ENCODE data around the gene DCLRE1B. TPM values are rescaled to one million over a fixed set of nuclear protein-coding genes. Genes with fewer than 3 reads are reported as not detected.
A peak's percentile ranks its signal among the peaks of the same experiment; 100 is the strongest.

DCLRE1B gene
- total and polyA plus RNA-seq, 9 of the 15 experiments (the other 6 are each of a cell fraction or from before 2014, with no cell fraction given) = 10.6 to 28.8 (median 17.2) TPM

DNA sequence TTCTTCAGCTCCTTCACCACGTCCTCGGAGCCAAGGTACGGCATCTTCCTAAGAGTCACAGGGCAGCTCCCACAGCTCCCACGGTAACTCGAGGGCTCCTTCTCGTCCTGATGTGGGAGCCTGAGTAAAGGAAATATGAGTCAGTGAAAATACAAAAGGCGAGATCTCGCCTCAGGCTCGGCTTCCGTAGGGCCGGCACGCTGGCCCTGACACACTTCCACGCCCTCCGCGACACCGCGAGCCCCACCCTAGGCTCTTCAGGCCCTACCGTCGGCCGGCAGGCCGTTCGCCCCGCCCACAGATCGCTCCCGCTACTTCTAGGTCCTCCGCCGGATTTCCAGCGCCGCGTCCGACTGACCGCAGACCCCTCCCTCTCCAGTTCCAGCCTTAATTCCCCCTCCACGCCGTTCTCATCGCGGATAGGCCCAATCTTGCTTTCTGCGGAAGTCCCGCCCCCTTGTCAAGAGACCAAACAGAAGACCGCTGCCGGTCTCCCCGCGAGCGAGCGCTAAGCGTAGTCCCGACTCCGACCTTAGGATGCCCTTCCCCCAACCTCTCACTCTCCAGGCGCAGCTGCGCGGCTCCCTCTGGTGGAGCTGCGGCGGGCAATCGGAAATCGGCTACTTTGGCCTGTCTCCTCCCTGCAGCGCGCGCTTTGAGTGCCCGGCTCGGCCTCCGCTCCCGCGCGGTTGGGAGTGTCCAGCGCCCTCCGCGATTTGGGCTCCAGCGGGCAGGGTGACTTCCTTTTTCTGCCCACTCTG, at the start of gene DCLRE1B, which contains the start of gene AP4B1 (continued):
- TF ChIP-seq CTCFL (IDR thresholded peaks at IDR 0.05; ENCODE audit: borderline replicate concordance, insufficient read depth, low read depth, low read length, poor library complexity, severe bottlenecking) = peak; percentile 92
- no peak; the same call in none of the 2 replicates for TF ChIP-seq CREB1 (IDR thresholded peaks at IDR 0.05)
- peak; percentile 81 for TF ChIP-seq CREB1 (CRISPR knock-in tag; IDR thresholded peaks at IDR 0.05)
- peak; percentile 84 for TF ChIP-seq PHF20 (IDR thresholded peaks at IDR 0.05; ENCODE audit: partially characterized antibody)
- peak; percentile 99 for TF ChIP-seq LCOR (CRISPR knock-in tag; IDR thresholded peaks at IDR 0.05)
- TF ChIP-seq POLR2B (IDR thresholded peaks at IDR 0.05; ENCODE audit: low read depth, partially characterized antibody) = peak; percentile 81
- peak; percentile 79 for TF ChIP-seq KDM5B (IDR thresholded peaks at IDR 0.05; ENCODE audit: insufficient replicate concordance, low read depth, low read length)
- peak; percentile 93 for TF ChIP-seq CC2D1A (IDR thresholded peaks at IDR 0.05)
- no peak; the same call in 1 of the 2 replicates for TF ChIP-seq TGIF2 (CRISPR knock-in tag; IDR thresholded peaks at IDR 0.05)
- TF ChIP-seq ESRRA (IDR thresholded peaks at IDR 0.05; ENCODE audit: borderline replicate concordance, low read depth) = peak; percentile 99
- TF ChIP-seq FUS (optimal IDR thresholded peaks at IDR 0.05; ENCODE audit: low read depth, low read length) = no peak
- TF ChIP-seq SMAD1 (IDR thresholded peaks at IDR 0.05; ENCODE audit: low read depth, low read length, partially characterized antibody) = peak; percentile 73
- 0 out of 2 replicates have a peak, but pooled peaks have one; percentile 19 for TF ChIP-seq RFX5 (IDR thresholded peaks at IDR 0.05; ENCODE audit: low read depth, low read length)
- TF ChIP-seq MCM3 (IDR thresholded peaks at IDR 0.05) = no peak
- peak; percentile 97 for TF ChIP-seq GABPB1 (CRISPR knock-in tag; IDR thresholded peaks at IDR 0.05)
- TF ChIP-seq, protein P1, sequence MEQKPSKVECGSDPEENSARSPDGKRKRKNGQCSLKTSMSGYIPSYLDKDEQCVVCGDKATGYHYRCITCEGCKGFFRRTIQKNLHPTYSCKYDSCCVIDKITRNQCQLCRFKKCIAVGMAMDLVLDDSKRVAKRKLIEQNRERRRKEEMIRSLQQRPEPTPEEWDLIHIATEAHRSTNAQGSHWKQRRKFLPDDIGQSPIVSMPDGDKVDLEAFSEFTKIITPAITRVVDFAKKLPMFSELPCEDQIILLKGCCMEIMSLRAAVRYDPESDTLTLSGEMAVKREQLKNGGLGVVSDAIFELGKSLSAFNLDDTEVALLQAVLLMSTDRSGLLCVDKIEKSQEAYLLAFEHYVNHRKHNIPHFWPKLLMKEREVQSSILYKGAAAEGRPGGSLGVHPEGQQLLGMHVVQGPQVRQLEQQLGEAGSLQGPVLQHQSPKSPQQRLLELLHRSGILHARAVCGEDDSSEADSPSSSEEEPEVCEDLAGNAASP (IDR thresholded peaks at IDR 0.05) = no peak
- no peak for TF ChIP-seq TFE3 (CRISPR knock-in tag; IDR thresholded peaks at IDR 0.05)
- no peak for TF ChIP-seq NELFE (IDR thresholded peaks at IDR 0.05; ENCODE audit: insufficient read depth, insufficient read length)
- peak; percentile 95 for TF ChIP-seq RNF2 (IDR thresholded peaks at IDR 0.05)
- TF ChIP-seq ZNF134 (CRISPR knock-in tag; conservative IDR thresholded peaks at IDR 0.05) = no peak
- peak; percentile 16; the same call in 1 of the 2 replicates for TF ChIP-seq RAD51 (IDR thresholded peaks at IDR 0.05; ENCODE audit: borderline replicate concordance, low read depth)
- peak; percentile 100 for TF ChIP-seq RB1 (IDR thresholded peaks at IDR 0.05; ENCODE audit: low read depth)
- no peak for TF ChIP-seq MEF2A (IDR thresholded peaks at IDR 0.05; ENCODE audit: control insufficient read depth, low read depth, low read length)
- TF ChIP-seq DPF2 (IDR thresholded peaks at IDR 0.05) = peak; percentile 41; the same call in 1 of the 2 replicates
- TF ChIP-seq ZNF197 (CRISPR knock-in tag; IDR thresholded peaks at IDR 0.05; ENCODE audit: low read depth) = 0 out of 2 replicates have a peak, but pooled peaks have one; percentile 11
- no peak for TF ChIP-seq ZNF668 (CRISPR knock-in tag; IDR thresholded peaks at IDR 0.05)

All from K562 (cell line).